ENCODE results near the gene ZNF746.

- no peak for TF ChIP-seq RBBP5 (conservative IDR thresholded peaks at IDR 0.05)
- TF ChIP-seq ZBTB40 (IDR thresholded peaks at IDR 0.05; ENCODE audit: borderline replicate concordance): no peak
- TF ChIP-seq POLR2A (IDR thresholded peaks at IDR 0.05; ENCODE audit: low read depth, low read length): no peak
- no peak for TF ChIP-seq BCL11A (IDR thresholded peaks at IDR 0.05; ENCODE audit: low read depth, low read length)
- TF ChIP-seq JUND (IDR thresholded peaks at IDR 0.05; ENCODE audit: low read depth, low read length): no peak
- TF ChIP-seq CTCF (IDR thresholded peaks at IDR 0.05 in 2 of 3, conservative IDR thresholded peaks at IDR 0.05 in 1 of 3; ENCODE audit: control insufficient read depth in 2 of 3, extremely low read depth in 1 of 3, insufficient read depth in 1 of 3, low read depth in 3 of 3, low read length in 3 of 3): no peak
- no peak for TF ChIP-seq EZH2 (IDR thresholded peaks at IDR 0.05; ENCODE audit: borderline replicate concordance, control insufficient read depth, low read depth, low read length)
These were observed 29.8 kb upstream of the ZNF746 start for GRCh38 chr7:149527414-149527813.
